Upper lobe of left lung (tissue), 6 donors: Measurements from ENCODE around the gene ZNF775. TPM values are rescaled to one million over a fixed set of nuclear protein-coding genes. Genes with fewer than 3 reads are reported as not detected.

Source experiments
- ATAC-seq, 2 donors: fragments of 200-7000 bp; cut with Tn5 transposase; one replicate each; pipeline ENCODE4 v1.9.1; 2022; ENCODE audit warnings: mild to moderate bottlenecking in 2 of 2, moderate library complexity in 2 of 2; ENCODE audit not compliant: low FRiP score in 2 of 2
- DNase-seq, 2 donors: peaks; one replicate each; pipeline ENCODE4 v3.0.0-alpha.2; 2019 to 2020
- H3K27ac ChIP-seq, 4 donors: fragments of 200-600 bp; sonication (generic); one replicate each; pipeline ENCODE4 v1.5.1; 2016 to 2019
- H3K27me3 ChIP-seq, 4 donors: fragments of 200-600 bp; sonication (generic); one replicate each; pipeline ENCODE4 v1.5.1; 2017 to 2019
- H3K36me3 ChIP-seq, 4 donors: fragments of 200-600 bp; sonication (generic); one replicate each; pipeline ENCODE4 v1.5.1; 2016 to 2019
- H3K4me1 ChIP-seq, 4 donors: fragments of 200-600 bp; sonication (generic); one replicate each; pipeline ENCODE4 v1.5.1; 2018 to 2019
- H3K4me3 ChIP-seq, 4 donors: fragments of 200-600 bp; sonication (generic); one replicate each; pipeline ENCODE4 v1.5.1; 2017 to 2019; ENCODE audit warnings: mild to moderate bottlenecking in 2 of 4, moderate library complexity in 1 of 4
- H3K9me3 ChIP-seq, 4 donors: fragments of 200-600 bp; sonication (generic); one replicate each; pipeline ENCODE4 v1.5.1; 2018 to 2019
- CTCF ChIP-seq, 6 experiments: fragments of 450-650 bp in 4 of 6; fragments of 200-600 bp in 2 of 6; sonication (generic) in 2 of 6; IDR thresholded peaks; one replicate each; pipeline ENCODE4 v1.5.1; 2016 to 2019; ENCODE audit warnings: antibody characterized with exemption in 6 of 6
- EP300 ChIP-seq, 4 donors: sonication (generic); formaldehyde crosslinking; IDR thresholded peaks; one replicate each; pipeline ENCODE4 v1.5.1; 2017; ENCODE audit warnings: antibody characterized with exemption in 4 of 4, control low read depth in 2 of 4
- POLR2A ChIP-seq, 4 donors: fragments of 450-650 bp; IDR thresholded peaks; one replicate each; pipeline ENCODE4 v1.5.1; 2016 to 2017; ENCODE audit warnings: antibody characterized with exemption in 4 of 4, mild to moderate bottlenecking in 2 of 4
- POLR2AphosphoS5 ChIP-seq, 2 donors: sonication (generic); formaldehyde crosslinking; IDR thresholded peaks; one replicate each; pipeline ENCODE4 v1.5.1; 2017; ENCODE audit warnings: antibody characterized with exemption in 2 of 2
- WGBS, 2 donors: methylation state at CpG; one replicate each; pipeline ENCODE4 v1.1.5; 2017 to 2018; 5-methylcytosine and 5-hydroxymethylcytosine counted together
- total RNA-seq, 6 donors: library from RNA; depleted of rRNA in 4 of 6; stranded (reverse); fragments of >200 nt in 4 of 6; gene quantifications; one replicate each; pipeline versions ENCODE4 v1.1.0 to v1.2.1, GENCODE V29; 2016 to 2021
- donor health status: DM: no; HTN: no; CAD: no; lungs with moderate emphysema.
- donor health status: DM: no; HTN: yes; CAD: no; lungs with severe emphysema.

Gene ZNF775
- total RNA-seq, 6 donors from 2014 or later: 3.0 to 6.5 (median 5.5) TPM

GRCh38 chr7:150420987-150421674 is 42.0 kb downstream of the ZNF775 start:
- peak; percentile 78 to 87 (median 83) for TF ChIP-seq CTCF (IDR thresholded peaks at IDR 0.05)
- TF ChIP-seq POLR2AphosphoS5 (IDR thresholded peaks at IDR 0.05): no peak
- TF ChIP-seq EP300 (IDR thresholded peaks at IDR 0.05): no peak

GRCh38 chr7:150421831-150422230 is 42.7 kb downstream of the ZNF775 start:
- no peak for ATAC-seq
- H3K36me3 ChIP-seq: no peaks in the 10 kb centered on the region
- H3K27ac ChIP-seq: no peak overlapping the region
- no peak overlapping the region for H3K4me3 ChIP-seq
- H3K27me3 ChIP-seq: no peaks in the 10 kb centered on the region
- TF ChIP-seq CTCF (IDR thresholded peaks at IDR 0.05): no peak
- no peak for TF ChIP-seq POLR2AphosphoS5 (IDR thresholded peaks at IDR 0.05)
- no peak for TF ChIP-seq EP300 (IDR thresholded peaks at IDR 0.05)
- TF ChIP-seq POLR2A (IDR thresholded peaks at IDR 0.05): no peak
- WGBS, 2 donors: 82 to 90% methylated on average over 17 of the region's 17 CpGs
- no peaks in the 10 kb centered on the region for H3K9me3 ChIP-seq
- peaks cover 0 to 7% (median 5%) of the 10 kb centered on the region in 4 donors for H3K4me1 ChIP-seq
- DNase-seq: no peak

More at GRCh38 chr7:150420987-150421674, 42.0 kb downstream of the ZNF775 start:
- DNase-seq (peak in 1 of 2 donors; percentile 86), ATAC-seq (peak; percentile 90 to 97)
- 17 to 19% methylated on average over 27 of the region's 27 CpGs for WGBS, 2 donors
- H3K4me3 ChIP-seq: no peak overlapping the region
- no peaks in the 10 kb centered on the region for H3K27me3 ChIP-seq
- no peaks in the 10 kb centered on the region for H3K9me3 ChIP-seq
- no peaks in the 10 kb centered on the region for H3K36me3 ChIP-seq
- no peak overlapping the region for H3K27ac ChIP-seq
- peaks cover 0 to 7% (median 5%) of the 10 kb centered on the region in 4 donors for H3K4me1 ChIP-seq

DNA sequence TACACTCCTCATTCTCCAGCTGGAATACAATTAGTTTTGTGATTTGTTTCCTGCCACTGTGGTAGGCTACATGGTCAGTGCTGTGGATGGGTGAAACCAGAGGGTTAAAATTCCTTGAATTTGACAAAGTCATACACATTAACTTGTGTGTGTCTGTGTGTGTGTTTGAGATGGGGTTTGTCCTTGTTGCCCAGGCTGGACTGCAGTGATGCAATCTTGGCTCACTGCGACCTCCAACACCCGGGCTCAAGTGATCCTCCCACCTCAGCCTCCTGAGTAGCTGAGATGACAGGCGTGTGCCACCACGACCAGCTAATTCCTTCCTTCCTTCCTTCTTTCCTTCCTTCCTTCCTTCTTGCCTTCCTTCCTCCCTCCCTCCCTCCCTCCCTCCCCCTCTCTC is 46.5 kb downstream of the ZNF775 start:
- H3K36me3 ChIP-seq: no peaks in the 10 kb centered on the region
- ATAC-seq: no peak
- H3K4me1 ChIP-seq: peaks cover 8 to 18% (median 12%) of the 10 kb centered on the region in 4 donors
- H3K27me3 ChIP-seq: no peaks in the 10 kb centered on the region
- TF ChIP-seq CTCF (IDR thresholded peaks at IDR 0.05): no peak
- TF ChIP-seq POLR2A (IDR thresholded peaks at IDR 0.05): no peak
- TF ChIP-seq EP300 (IDR thresholded peaks at IDR 0.05): no peak
- TF ChIP-seq POLR2AphosphoS5 (IDR thresholded peaks at IDR 0.05): no peak
- no peak for DNase-seq
- H3K4me3 ChIP-seq: no peak overlapping the region
- no peak overlapping the region for H3K27ac ChIP-seq
- 69 to 73% methylated on average over 4 of the region's 4 CpGs for WGBS, 2 donors
- H3K9me3 ChIP-seq: no peaks in the 10 kb centered on the region

DNA sequence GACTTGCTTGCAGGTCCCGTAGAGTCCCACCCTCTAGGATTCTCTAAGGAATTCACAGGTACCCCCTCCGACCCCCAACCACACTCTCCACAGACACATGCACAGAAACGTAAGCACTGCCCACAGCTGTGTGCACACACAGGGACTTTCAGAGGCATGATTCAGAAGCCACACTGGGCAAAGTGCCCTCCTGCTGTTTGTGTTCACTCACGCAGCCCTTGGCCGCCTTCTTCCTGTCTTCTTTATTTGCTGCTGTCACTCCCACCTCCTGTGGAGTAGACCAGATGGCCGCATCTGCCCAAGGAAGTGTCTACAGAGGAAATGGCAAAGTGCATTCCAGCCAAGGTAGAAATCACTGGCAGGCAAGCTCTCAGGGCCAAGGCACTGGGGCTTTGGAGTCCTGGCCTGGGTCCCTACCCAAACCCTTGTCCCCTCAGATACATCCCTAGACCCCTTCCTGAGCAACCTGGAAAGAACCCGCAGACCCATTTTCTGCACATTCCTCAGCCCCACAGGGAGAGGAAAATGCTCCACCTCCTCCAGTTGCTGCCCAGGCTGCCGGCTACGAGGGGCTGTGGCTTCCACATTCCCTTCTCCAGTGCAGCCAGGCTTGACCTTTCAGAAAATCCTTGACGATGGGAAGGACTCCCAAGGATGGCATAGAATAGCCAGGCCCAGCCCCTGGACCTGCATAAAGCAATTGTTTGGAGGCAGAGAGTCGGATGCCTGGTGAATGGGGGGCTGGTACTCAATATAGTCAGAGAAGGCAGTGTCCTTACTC is 49.7 kb downstream of the ZNF775 start:
- Histone ChIP-seq H3K4me1 (peaks cover 5 to 11% (median 8%) of the 10 kb centered on the region in 4 donors), H3K9me3 (no peaks in the 10 kb centered on the region), H3K36me3 (no peaks in the 10 kb centered on the region), H3K27ac (peak overlapping the region in 1 of 4 donors; percentile 30), H3K27me3 (no peaks in the 10 kb centered on the region), H3K4me3 (no peak overlapping the region)
- ATAC-seq: peak; percentile 32 to 47
- TF ChIP-seq POLR2AphosphoS5 (IDR thresholded peaks at IDR 0.05) (peak in 1 of 2 donors; percentile 21), CTCF (IDR thresholded peaks at IDR 0.05) (no peak)
- DNase-seq: peak in 1 of 2 donors; percentile 53
- 35 to 42% methylated on average over 10 of the region's 11 CpGs for WGBS, 2 donors
